Neural progenitor cell (in vitro differentiated cells): ENCODE measurements around the gene ZDHHC14.

Experiments used
- CTCF ChIP-seq: fragments of 200-600 bp; sonication (generic); IDR thresholded peaks from 2 replicates; pipeline ENCODE4 v1.5.1; 2017; ENCODE audit warnings: antibody characterized with exemption, mild to moderate bottlenecking
- EZH2 ChIP-seq: fragments of 200-600 bp; sonication (generic); IDR thresholded peaks from 2 replicates; pipeline ENCODE4 v1.6.1; 2017; ENCODE audit warnings: antibody characterized with exemption, mild to moderate bottlenecking, moderate library complexity
- EZH2phosphoT487 ChIP-seq: fragments of 200-600 bp; sonication (generic); IDR thresholded peaks from 2 replicates; pipeline ENCODE4 v1.6.1; 2017; ENCODE audit warnings: antibody characterized with exemption

- TF ChIP-seq CTCF = no peak
- TF ChIP-seq EZH2 = no peak
- TF ChIP-seq EZH2phosphoT487 = no peak
Observed at GRCh38 chr6:157607317-157608109, 226.5 kb downstream of the ZDHHC14 start.
